H1 (cell line): Measurements from ENCODE around the gene COQ8A.

ENCODE experiments used
- ATF2 ChIP-seq: IDR thresholded peaks from 2 replicates; pipeline ENCODE4 v1.6.1; 2012; ENCODE audit warnings: low read length, inconsistent platforms
- BRCA1 ChIP-seq: IDR thresholded peaks from 2 replicates; pipeline ENCODE4 v1.6.1; 2012; ENCODE audit warnings: low read depth, low read length, improper control_type of control experiment
- CBX8 ChIP-seq: fragments of 300-800, 300-1000 bp; sonication (generic); IDR thresholded peaks from 2 replicates; pipeline ENCODE4 v1.7.1; 2016; ENCODE audit warnings: low read depth, low read length, borderline replicate concordance
- CTCF ChIP-seq, 3 experiments: IDR thresholded peaks; 1 replicate in 2 of 3; 2 replicates in 1 of 3; pipeline versions ENCODE4 v1.5.1 to v1.6.1; 2011; ENCODE audit warnings: low read length in 3 of 3, mild to moderate bottlenecking in 3 of 3, inconsistent platforms in 2 of 3, low read depth in 1 of 3, moderate library complexity in 1 of 3; ENCODE audit not compliant: insufficient read depth in 1 of 3; ENCODE audit errors: control extremely low read depth in 1 of 3
- FOSL1 ChIP-seq: IDR thresholded peaks from 2 replicates; pipeline ENCODE4 v1.6.1; 2011; ENCODE audit warnings: mild to moderate bottlenecking, low read depth, low read length, moderate library complexity; ENCODE audit not compliant: insufficient read depth
- JUN ChIP-seq: IDR thresholded peaks from 2 replicates; pipeline ENCODE4 v1.6.1; 2011; ENCODE audit warnings: low read depth, mild to moderate bottlenecking, improper control_type of control experiment, low read length
- PHF8 ChIP-seq: fragments of 200-600 bp; sonication (generic); conservative IDR thresholded peaks from 2 replicates; pipeline ENCODE4 v1.7.1; 2012; ENCODE audit warnings: low read depth, mild to moderate bottlenecking, inconsistent platforms, low read length, moderate library complexity
- POLR2A ChIP-seq, 2 experiments: IDR thresholded peaks; 1 replicate in 1 of 2; 2 replicates in 1 of 2; pipeline ENCODE4 v1.6.1; 2011; ENCODE audit warnings: low read depth in 2 of 2, low read length in 2 of 2, mild to moderate bottlenecking in 2 of 2; ENCODE audit errors: control extremely low read depth in 1 of 2
- POLR2AphosphoS5 ChIP-seq: IDR thresholded peaks from 2 replicates; pipeline ENCODE4 v1.6.1; 2011; ENCODE audit warnings: low read depth, low read length
- RAD21 ChIP-seq, 2 experiments: IDR thresholded peaks in 1 of 2; conservative IDR thresholded peaks in 1 of 2; 2 replicates each; pipeline ENCODE4 v1.6.1; 2011; ENCODE audit warnings: low read depth in 2 of 2, low read length in 2 of 2, improper control_type of control experiment in 1 of 2, inconsistent platforms in 1 of 2, mild to moderate bottlenecking in 1 of 2, moderate library complexity in 1 of 2
- SRF ChIP-seq: IDR thresholded peaks from 2 replicates; pipeline ENCODE4 v1.6.1; 2011; ENCODE audit warnings: mild to moderate bottlenecking, low read depth, low read length, moderate library complexity
- TAF1 ChIP-seq: IDR thresholded peaks from 2 replicates; pipeline ENCODE4 v1.6.1; 2011; ENCODE audit warnings: mild to moderate bottlenecking, low read depth, low read length
- ZNF274 ChIP-seq: IDR thresholded peaks from 2 replicates; pipeline ENCODE4 v1.7.0; 2012; ENCODE audit warnings: low read length, borderline replicate concordance; ENCODE audit errors: extremely low read depth

- no peak for TF ChIP-seq JUN
- no peak for TF ChIP-seq PHF8
- no peak for TF ChIP-seq POLR2AphosphoS5
- TF ChIP-seq POLR2A (IDR thresholded peaks at IDR 0.05; ENCODE audit: control extremely low read depth in 1 of 2, low read depth in 2 of 2, low read length in 2 of 2): no peak
- TF ChIP-seq ATF2: no peak
- TF ChIP-seq BRCA1: no peak
- TF ChIP-seq CTCF (IDR thresholded peaks at IDR 0.05; ENCODE audit: control extremely low read depth in 1 of 3, insufficient read depth in 1 of 3, low read depth in 1 of 3, low read length in 3 of 3): no peak
- TF ChIP-seq SRF: no peak
- TF ChIP-seq CBX8: no peak
- no peak for TF ChIP-seq TAF1
- TF ChIP-seq RAD21 (IDR thresholded peaks at IDR 0.05 in 1 of 2, conservative IDR thresholded peaks at IDR 0.05 in 1 of 2; ENCODE audit: low read depth in 2 of 2, low read length in 2 of 2): no peak
- TF ChIP-seq FOSL1: no peak
- TF ChIP-seq ZNF274: no peak
These were observed 41.8 kb upstream of the COQ8A start for GRCh38 chr1:226898246-226898645.
